ENCODE results near the gene GNGT2. TPM values are rescaled to one million over a fixed set of nuclear protein-coding genes. Genes with fewer than 3 reads are reported as not detected.
A peak's percentile ranks its signal among the peaks of the same experiment; 100 is the strongest.

GNGT2 gene
- total and polyA plus RNA-seq, 4 donors, result 0.89 to 2.4 (median 1.6) TPM

- DNase-seq (ENCODE audit: low read depth in 4 of 6, low spot score in 6 of 6), result no peak
- 85% methylated on average over 2 of the region's 2 CpGs for WGBS (ENCODE audit: insufficient coverage)
- Histone ChIP-seq H3K9me3 (ENCODE audit: control insufficient read depth, insufficient read depth, low read length) (no peaks in the 10 kb centered on the region), H3K27ac (ENCODE audit: low read depth, low read length) (no peak overlapping the region), H3K27me3 (ENCODE audit: control insufficient read depth, insufficient read depth, low read length) (peaks cover 4% of the 10 kb centered on the region), H3K36me3 (ENCODE audit: control insufficient read depth, insufficient read depth, low read length) (no peaks in the 10 kb centered on the region), H3K4me1 (ENCODE audit: control insufficient read depth, insufficient read depth, low read length) (no peaks in the 10 kb centered on the region), H3K4me3 (ENCODE audit: low read depth, low read length) (no peak overlapping the region)
Measured at GRCh38 chr17:49165143-49165542, 45.2 kb downstream of the GNGT2 start.

GRCh38 chr17:49162866-49163265 lies 47.5 kb downstream of the GNGT2 start:
- H3K27me3 ChIP-seq (ENCODE audit: control insufficient read depth, insufficient read depth, low read length), result peaks cover 3% of the 10 kb centered on the region
- WGBS (ENCODE audit: insufficient coverage), result 49% methylated on average over 3 of the region's 4 CpGs

GRCh38 chr17:49157784-49158183 lies 52.6 kb downstream of the GNGT2 start:
- no peak for DNase-seq (ENCODE audit: low read depth in 4 of 6, low spot score in 6 of 6)
- Histone ChIP-seq H3K4me3 (ENCODE audit: low read depth, low read length) (no peak overlapping the region), H3K27me3 (ENCODE audit: control insufficient read depth, insufficient read depth, low read length) (peaks cover 6% of the 10 kb centered on the region), H3K27ac (ENCODE audit: low read depth, low read length) (no peak overlapping the region), H3K9me3 (ENCODE audit: control insufficient read depth, insufficient read depth, low read length) (no peaks in the 10 kb centered on the region), H3K36me3 (ENCODE audit: control insufficient read depth, insufficient read depth, low read length) (no peaks in the 10 kb centered on the region), H3K4me1 (ENCODE audit: control insufficient read depth, insufficient read depth, low read length) (no peaks in the 10 kb centered on the region)
- WGBS (ENCODE audit: insufficient coverage), result 89% methylated on average over 6 of the region's 8 CpGs

More at GRCh38 chr17:49162866-49163265, 47.5 kb downstream of the GNGT2 start:
- Histone ChIP-seq H3K4me1 (ENCODE audit: control insufficient read depth, insufficient read depth, low read length) (no peaks in the 10 kb centered on the region), H3K4me3 (ENCODE audit: low read depth, low read length) (no peak overlapping the region), H3K27ac (ENCODE audit: low read depth, low read length) (no peak overlapping the region), H3K36me3 (ENCODE audit: control insufficient read depth, insufficient read depth, low read length) (no peaks in the 10 kb centered on the region), H3K9me3 (ENCODE audit: control insufficient read depth, insufficient read depth, low read length) (no peaks in the 10 kb centered on the region)
- peak in 1 of 6 donors; percentile 3 for DNase-seq (ENCODE audit: low read depth in 4 of 6, low spot score in 6 of 6)

DNA sequence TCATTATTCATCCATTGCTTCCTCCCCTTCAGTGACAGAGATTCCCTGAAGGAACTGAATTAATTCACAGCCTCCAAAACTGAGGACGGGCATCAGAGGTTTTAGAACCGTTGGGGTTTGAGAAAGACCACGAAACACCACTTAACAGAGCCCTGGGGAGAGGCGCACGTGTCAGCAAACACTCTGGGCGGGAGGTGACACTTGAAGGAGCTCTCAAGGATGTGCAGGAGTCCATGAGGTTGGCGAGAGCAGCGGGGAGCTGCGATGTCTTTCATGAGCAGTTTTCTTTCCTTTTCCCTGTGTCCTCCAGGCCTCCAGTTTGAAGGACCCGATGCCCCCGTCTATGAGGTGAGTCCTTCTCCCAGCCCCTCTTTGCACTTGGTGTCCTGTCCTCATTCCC lies 54.1 kb downstream of the GNGT2 start:
- Histone ChIP-seq H3K4me1 (ENCODE audit: control insufficient read depth, insufficient read depth, low read length) (no peaks in the 10 kb centered on the region), H3K27me3 (ENCODE audit: control insufficient read depth, insufficient read depth, low read length) (peaks cover 6% of the 10 kb centered on the region), H3K4me3 (ENCODE audit: low read depth, low read length) (no peak overlapping the region), H3K27ac (ENCODE audit: low read depth, low read length) (no peak overlapping the region), H3K9me3 (ENCODE audit: control insufficient read depth, insufficient read depth, low read length) (no peaks in the 10 kb centered on the region), H3K36me3 (ENCODE audit: control insufficient read depth, insufficient read depth, low read length) (no peaks in the 10 kb centered on the region)
- DNase-seq (ENCODE audit: low read depth in 4 of 6, low spot score in 6 of 6), result no peak
- 83% methylated on average over 11 of the region's 11 CpGs for WGBS (ENCODE audit: insufficient coverage)

Other genes starting within 250 kb of the GNGT2 start
- gene GIP, start 242.0 kb downstream of the GNGT2 start, total RNA-seq, result not detected
- not detected for gene GIP, start 242.0 kb downstream of the GNGT2 start, polyA plus RNA-seq (ENCODE audit: insufficient read length in 2 of 2)
- 1 to 10 TPM; 1.4 to 7.5 TPM for gene IGF2BP1, start 213.2 kb downstream of the GNGT2 start, total RNA-seq
- gene IGF2BP1, start 213.2 kb downstream of the GNGT2 start, polyA plus RNA-seq (ENCODE audit: insufficient read length in 2 of 2), result 1 to 10 TPM; 6.3 to 6.6 TPM
- under 1 TPM in 1 of 2 donors, not detected in 1; under 0.01 TPM for gene B4GALNT2, start 77.8 kb downstream of the GNGT2 start, total RNA-seq
- gene B4GALNT2, start 77.8 kb downstream of the GNGT2 start, polyA plus RNA-seq (ENCODE audit: insufficient read length in 2 of 2), result under 1 TPM; 0.33 TPM
- gene ABI3, start 133 bp upstream of the GNGT2 start, total RNA-seq, result 1 to 10 TPM; 1.4 to 4.8 TPM
- gene ABI3, start 133 bp upstream of the GNGT2 start, polyA plus RNA-seq (ENCODE audit: insufficient read length in 2 of 2), result 1 to 10 TPM; 5.1 to 6.5 TPM
- 10 to 100 TPM in 1 of 2 donors, 1 to 10 TPM in 1; 5.6 to 12.2 TPM for gene PHOSPHO1, start 20.2 kb upstream of the GNGT2 start, total RNA-seq
- 1 to 10 TPM; 2.7 to 3.5 TPM for gene PHOSPHO1, start 20.2 kb upstream of the GNGT2 start, polyA plus RNA-seq (ENCODE audit: insufficient read length in 2 of 2)
- 10 to 100 TPM; 42.7 to 56.4 TPM for gene ZNF652, start 151.7 kb upstream of the GNGT2 start, total RNA-seq
- gene ZNF652, start 151.7 kb upstream of the GNGT2 start, polyA plus RNA-seq (ENCODE audit: insufficient read length in 2 of 2), result 10 to 100 TPM; 32.3 to 35.5 TPM
- 100 to 1,000 TPM in 1 of 2 donors, 10 to 100 TPM in 1; 59.1 to 131 TPM for gene PHB1, start 204.3 kb upstream of the GNGT2 start, total RNA-seq
- gene PHB1, start 204.3 kb upstream of the GNGT2 start, polyA plus RNA-seq (ENCODE audit: insufficient read length in 2 of 2), result 100 to 1,000 TPM; 136 to 152 TPM

Measured in spinal cord (tissue), 10 donors.